Osteocyte (in vitro differentiated cells): ENCODE measurements around the gene PACSIN2. TPM values are rescaled to one million over a fixed set of nuclear protein-coding genes. Genes with fewer than 3 reads are reported as not detected.
"Not testable (repeated sequence)": the region's sequence is repeated elsewhere in the genome, so short reads cannot be mapped to it uniquely, and the experiment has no call there.

Experiments
- DNase-seq: peaks from one replicate; pipeline ENCODE4 v3.0.0; 2021; ENCODE audit warnings: mixed read lengths; ENCODE audit not compliant: unreplicated experiment; ENCODE audit errors: extremely low spot score
- H3K27ac Mint-ChIP-seq: one replicate; pipeline ENCODE4 v1.8.0; 2021; ENCODE audit warnings: mild to moderate bottlenecking, mixed read lengths; ENCODE audit not compliant: unreplicated experiment
- H3K27me3 Mint-ChIP-seq: one replicate; pipeline ENCODE4 v1.8.0; 2021; ENCODE audit warnings: mixed read lengths; ENCODE audit not compliant: unreplicated experiment
- H3K36me3 Mint-ChIP-seq: one replicate; pipeline ENCODE4 v1.8.0; 2021; ENCODE audit warnings: mixed read lengths; ENCODE audit not compliant: unreplicated experiment
- H3K4me1 Mint-ChIP-seq: one replicate; pipeline ENCODE4 v1.8.0; 2021; ENCODE audit warnings: mixed read lengths; ENCODE audit not compliant: unreplicated experiment
- H3K4me3 Mint-ChIP-seq: one replicate; pipeline ENCODE4 v1.8.0; 2021; ENCODE audit warnings: mild to moderate bottlenecking, moderate library complexity, mixed read lengths; ENCODE audit not compliant: unreplicated experiment
- H3K9me3 Mint-ChIP-seq: one replicate; pipeline ENCODE4 v1.8.0; 2021; ENCODE audit warnings: mixed read lengths; ENCODE audit not compliant: unreplicated experiment
- CTCF ChIP-seq: fragments of 200-600 bp; sonication (generic); IDR thresholded peaks from 2 replicates; pipeline ENCODE4 v1.5.0; 2021; ENCODE audit warnings: antibody characterized with exemption, mild to moderate bottlenecking, moderate library complexity
- total RNA-seq: library from RNA; stranded (reverse); gene quantifications from 2 replicates; pipeline ENCODE4 v1.2.1, GENCODE V29; 2021

Gene PACSIN2
- total RNA-seq, 1 donor from 2014 or later: 51.7 TPM

GRCh38 chr22:42973536-42973881 is 41.4 kb downstream of the PACSIN2 start:
- no peak for TF ChIP-seq CTCF
- no peak overlapping the region for H3K27ac Mint-ChIP-seq
- no peaks in the 10 kb centered on the region for H3K36me3 Mint-ChIP-seq
- H3K9me3 Mint-ChIP-seq: no peaks in the 10 kb centered on the region
- no peak for DNase-seq
- peaks cover 27% of the 10 kb centered on the region for H3K4me1 Mint-ChIP-seq
- no peaks in the 10 kb centered on the region for H3K27me3 Mint-ChIP-seq
- no peak overlapping the region for H3K4me3 Mint-ChIP-seq

DNA sequence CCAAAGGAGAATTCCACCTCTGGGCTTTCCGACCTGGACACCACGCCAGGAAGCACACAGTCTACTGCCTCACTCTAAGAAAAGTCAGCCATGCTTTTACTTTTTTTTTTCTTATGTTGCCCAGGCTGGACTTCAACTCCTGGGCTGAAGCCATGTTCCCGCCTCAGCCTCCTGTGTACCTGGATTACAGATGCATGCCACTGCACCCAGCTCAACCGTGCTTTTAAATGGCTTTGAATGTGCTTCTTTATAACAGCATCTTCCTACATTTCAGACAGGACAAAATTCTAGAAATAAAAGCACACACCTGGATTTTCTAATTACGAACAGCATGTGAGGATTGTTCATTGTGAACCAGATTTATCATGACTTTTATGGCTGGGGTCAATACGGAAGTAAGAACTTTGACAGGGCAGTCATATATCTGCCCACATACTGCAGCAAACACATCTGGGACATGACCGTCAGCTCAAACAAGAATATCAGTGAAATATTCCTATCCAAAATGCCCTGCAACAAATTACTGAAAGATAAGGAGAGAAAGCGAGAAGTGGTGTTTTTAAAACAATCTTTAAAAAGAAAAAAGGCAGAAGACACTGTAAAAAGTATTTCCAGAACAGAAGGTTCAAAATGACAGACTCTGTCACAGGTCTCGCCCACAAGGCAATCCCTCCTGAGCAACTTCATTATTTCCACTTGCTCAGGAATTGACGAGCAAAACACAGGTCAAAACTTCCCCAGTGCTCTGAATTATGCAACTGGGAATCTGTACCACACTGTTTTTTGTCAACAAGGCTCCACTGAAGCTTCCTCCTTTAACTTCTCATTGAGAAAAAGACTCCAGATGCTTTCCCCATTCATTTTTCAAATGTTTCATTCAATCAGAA is 42.1 kb downstream of the PACSIN2 start:
- Mint-ChIP-seq H3K4me3 (no peak overlapping the region), H3K4me1 (peaks cover 24% of the 10 kb centered on the region), H3K27me3 (no peaks in the 10 kb centered on the region), H3K36me3 (peaks cover 1% of the 10 kb centered on the region), H3K27ac (no peak overlapping the region), H3K9me3 (no peaks in the 10 kb centered on the region)
- no peak for DNase-seq
- TF ChIP-seq CTCF: no peak

- not testable (repeated sequence) for H3K9me3 Mint-ChIP-seq, H3K36me3 Mint-ChIP-seq, H3K27ac Mint-ChIP-seq, H3K4me3 Mint-ChIP-seq, DNase-seq, H3K27me3 Mint-ChIP-seq
- peaks cover 31% of the 10 kb centered on the region for H3K4me1 Mint-ChIP-seq
These were observed 43.5 kb downstream of the PACSIN2 start for GRCh38 chr22:42971473-42971860.

DNA sequence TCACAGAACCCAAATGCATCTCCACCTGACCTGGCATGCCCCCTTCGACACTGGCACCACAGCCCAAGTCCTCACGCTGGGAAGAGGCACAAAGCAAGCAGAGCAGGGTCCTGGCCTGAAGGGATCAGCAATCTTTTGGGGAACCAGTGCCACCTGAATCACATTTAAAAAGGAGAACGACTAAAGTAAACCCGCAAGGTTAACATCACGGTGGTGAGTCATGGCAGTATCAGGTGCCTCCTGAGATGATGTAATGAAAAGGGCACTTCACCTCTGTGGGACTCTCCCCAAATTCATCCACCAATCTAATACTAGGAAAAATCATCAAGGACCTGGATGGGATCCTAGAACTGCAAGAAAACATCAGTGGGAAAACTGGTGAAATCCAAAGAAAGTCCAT is 44.9 kb downstream of the PACSIN2 start:
- peak overlapping the region; percentile 60 for H3K27ac Mint-ChIP-seq

GRCh38 chr22:42969348-42969975 is 45.5 kb downstream of the PACSIN2 start:
- no peak for DNase-seq
- Mint-ChIP-seq H3K4me3 (no peak overlapping the region), H3K4me1 (peaks cover 37% of the 10 kb centered on the region), H3K9me3 (no peaks in the 10 kb centered on the region), H3K27me3 (no peaks in the 10 kb centered on the region), H3K36me3 (peaks cover 5% of the 10 kb centered on the region), H3K27ac (peak overlapping the region; percentile 60)
- TF ChIP-seq CTCF: no peak

More for the DNA sequence above, 44.9 kb downstream of the PACSIN2 start:
- peaks cover 5% of the 10 kb centered on the region for H3K36me3 Mint-ChIP-seq
- no peaks in the 10 kb centered on the region for H3K9me3 Mint-ChIP-seq
- DNase-seq: no peak
- no peak for TF ChIP-seq CTCF
- no peak overlapping the region for H3K4me3 Mint-ChIP-seq
- peaks cover 33% of the 10 kb centered on the region for H3K4me1 Mint-ChIP-seq
- H3K27me3 Mint-ChIP-seq: no peaks in the 10 kb centered on the region
